WTC11 (cell line): ENCODE data around the gene CELF2. TPM values are rescaled to one million over a fixed set of nuclear protein-coding genes. Genes with fewer than 3 reads are reported as not detected.

Source experiments
- ATAC-seq: fragments of 200-7000 bp; cut with Tn5 transposase; 2 replicates; pipeline ENCODE4 v1.10.0; 2021; ENCODE audit warnings: mild to moderate bottlenecking, moderate library complexity
- CTCF ChIA-PET: fragments of 300-600 bp; sonication (Branson Sonifier 250); formaldehyde crosslinking; loops from one replicate; lab custom pipeline; 2021; ENCODE audit warnings: antibody characterized with exemption; lab: Charles Lee
- POLR2A ChIA-PET: fragments of 350-600 bp; sonication (Branson Sonifier 250); formaldehyde crosslinking; loops from one replicate; lab custom pipeline; 2021; ENCODE audit warnings: antibody characterized with exemption; lab: Charles Lee
- DNase-seq: peaks from one replicate; pipeline ENCODE4 v3.0.0; 2021; ENCODE audit warnings: low spot score
- H3K27ac Mint-ChIP-seq: 2 replicates; pipeline ENCODE4 v1.8.0; 2021; ENCODE audit warnings: mixed read lengths
- H3K27me3 Mint-ChIP-seq: 2 replicates; pipeline ENCODE4 v1.8.0; 2021; ENCODE audit warnings: low read depth, mild to moderate bottlenecking, moderate library complexity, mixed read lengths
- H3K36me3 Mint-ChIP-seq: 2 replicates; pipeline ENCODE4 v1.8.0; 2021; ENCODE audit warnings: mixed read lengths
- H3K4me1 Mint-ChIP-seq: 2 replicates; pipeline ENCODE4 v1.8.0; 2022; ENCODE audit warnings: mixed read lengths
- H3K4me3 Mint-ChIP-seq: 2 replicates; pipeline ENCODE4 v1.8.0; 2021; ENCODE audit warnings: mild to moderate bottlenecking, moderate library complexity, mixed read lengths
- H3K9me3 Mint-ChIP-seq: 2 replicates; pipeline ENCODE4 v1.8.0; 2021; ENCODE audit warnings: mixed read lengths
- CBFB ChIP-seq: sonication (generic); formaldehyde crosslinking; IDR thresholded peaks from 2 replicates; pipeline ENCODE4 v1.8.1; 2022; ENCODE audit warnings: mild to moderate bottlenecking, low read depth, missing genetic modification reagents
- MYBL2 ChIP-seq: sonication (generic); formaldehyde crosslinking; IDR thresholded peaks from 2 replicates; pipeline ENCODE4 v1.8.1; 2023; ENCODE audit warnings: mild to moderate bottlenecking, moderate library complexity, missing genetic modification reagents
- NR1H2 ChIP-seq: sonication (generic); formaldehyde crosslinking; IDR thresholded peaks from 2 replicates; pipeline ENCODE4 v1.9.0; 2021; ENCODE audit warnings: mild to moderate bottlenecking, moderate library complexity, missing genetic modification reagents
- NR2C2 ChIP-seq: sonication (generic); formaldehyde crosslinking; IDR thresholded peaks from 2 replicates; pipeline ENCODE4 v1.8.0; 2022; ENCODE audit warnings: mild to moderate bottlenecking, missing genetic modification reagents
- TEAD4 ChIP-seq: sonication (generic); formaldehyde crosslinking; IDR thresholded peaks from 2 replicates; pipeline ENCODE4 v1.8.0; 2022; ENCODE audit warnings: mild to moderate bottlenecking, missing genetic modification reagents
- total RNA-seq: library from RNA; stranded (reverse); gene quantifications from 3 replicates; pipeline ENCODE4 v1.2.3, GENCODE V29; 2021
- TF ChIP-seq, protein P1 (sequence below): sonication (generic); formaldehyde crosslinking; IDR thresholded peaks from 2 replicates; pipeline ENCODE4 v1.8.0; 2022; ENCODE audit warnings: missing genetic modification reagents
- TF ChIP-seq, protein P2 (sequence below): fragments of 200-600 bp; IDR thresholded peaks from 2 replicates; pipeline ENCODE4 v1.8.0; 2022; ENCODE audit warnings: antibody characterized with exemption
- TF ChIP-seq, protein P3 (sequence below): sonication (generic); formaldehyde crosslinking; IDR thresholded peaks from 2 replicates; pipeline ENCODE4 v1.8.1; 2022; ENCODE audit warnings: mild to moderate bottlenecking, moderate library complexity, missing genetic modification reagents
- TF ChIP-seq, protein P4 (sequence below): sonication (generic); formaldehyde crosslinking; IDR thresholded peaks from 2 replicates; pipeline ENCODE4 v1.8.1; 2023; ENCODE audit warnings: mild to moderate bottlenecking, missing genetic modification reagents
- TF ChIP-seq, protein P5 (sequence below): fragments of 250-450 bp; sonication (Bioruptor Pico); conservative IDR thresholded peaks from 2 replicates; pipeline ENCODE4 v1.9.0; 2021; ENCODE audit warnings: mild to moderate bottlenecking
- TF ChIP-seq, protein P6 (sequence below): fragments of 250-450 bp; sonication (Bioruptor Pico); IDR thresholded peaks from 2 replicates; pipeline ENCODE4 v1.9.0; 2021; ENCODE audit warnings: moderate library complexity, mild to moderate bottlenecking, inconsistent platforms, borderline replicate concordance
- TF ChIP-seq, protein P7 (sequence below): fragments of 250-450 bp; sonication (Bioruptor Pico); IDR thresholded peaks from 2 replicates; pipeline ENCODE4 v1.9.0; 2021; ENCODE audit warnings: mild to moderate bottlenecking

The CELF2 gene
- total RNA-seq, 1 experiment from 2014 or later: 24.6 TPM

DNA sequence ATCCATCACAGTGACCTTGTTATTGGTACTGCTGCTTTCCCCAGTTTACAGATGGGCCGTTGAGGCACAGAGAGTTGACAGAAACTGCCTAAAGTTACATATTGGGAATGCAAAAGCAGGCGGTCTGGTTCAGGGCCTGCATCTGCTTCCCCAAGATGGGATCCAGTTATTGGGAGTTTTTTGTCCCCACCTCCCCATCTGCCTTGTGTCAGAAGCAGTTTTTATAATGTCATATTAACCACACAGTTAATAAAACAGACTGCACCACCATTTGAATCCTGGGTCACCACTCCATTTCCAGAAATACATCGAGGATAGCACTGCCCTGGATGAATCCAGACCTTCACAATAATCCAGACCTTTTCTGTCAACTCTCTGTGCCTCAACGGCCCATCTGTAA, 67.9 kb downstream of the CELF2 start (continued):
- TF ChIP-seq, protein P1, sequence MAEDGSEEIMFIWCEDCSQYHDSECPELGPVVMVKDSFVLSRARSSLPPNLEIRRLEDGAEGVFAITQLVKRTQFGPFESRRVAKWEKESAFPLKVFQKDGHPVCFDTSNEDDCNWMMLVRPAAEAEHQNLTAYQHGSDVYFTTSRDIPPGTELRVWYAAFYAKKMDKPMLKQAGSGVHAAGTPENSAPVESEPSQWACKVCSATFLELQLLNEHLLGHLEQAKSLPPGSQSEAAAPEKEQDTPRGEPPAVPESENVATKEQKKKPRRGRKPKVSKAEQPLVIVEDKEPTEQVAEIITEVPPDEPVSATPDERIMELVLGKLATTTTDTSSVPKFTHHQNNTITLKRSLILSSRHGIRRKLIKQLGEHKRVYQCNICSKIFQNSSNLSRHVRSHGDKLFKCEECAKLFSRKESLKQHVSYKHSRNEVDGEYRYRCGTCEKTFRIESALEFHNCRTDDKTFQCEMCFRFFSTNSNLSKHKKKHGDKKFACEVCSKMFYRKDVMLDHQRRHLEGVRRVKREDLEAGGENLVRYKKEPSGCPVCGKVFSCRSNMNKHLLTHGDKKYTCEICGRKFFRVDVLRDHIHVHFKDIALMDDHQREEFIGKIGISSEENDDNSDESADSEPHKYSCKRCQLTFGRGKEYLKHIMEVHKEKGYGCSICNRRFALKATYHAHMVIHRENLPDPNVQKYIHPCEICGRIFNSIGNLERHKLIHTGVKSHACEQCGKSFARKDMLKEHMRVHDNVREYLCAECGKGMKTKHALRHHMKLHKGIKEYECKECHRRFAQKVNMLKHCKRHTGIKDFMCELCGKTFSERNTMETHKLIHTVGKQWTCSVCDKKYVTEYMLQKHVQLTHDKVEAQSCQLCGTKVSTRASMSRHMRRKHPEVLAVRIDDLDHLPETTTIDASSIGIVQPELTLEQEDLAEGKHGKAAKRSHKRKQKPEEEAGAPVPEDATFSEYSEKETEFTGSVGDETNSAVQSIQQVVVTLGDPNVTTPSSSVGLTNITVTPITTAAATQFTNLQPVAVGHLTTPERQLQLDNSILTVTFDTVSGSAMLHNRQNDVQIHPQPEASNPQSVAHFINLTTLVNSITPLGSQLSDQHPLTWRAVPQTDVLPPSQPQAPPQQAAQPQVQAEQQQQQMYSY (CRISPR knock-in tag): no peak
- TF ChIP-seq NR1H2 (CRISPR knock-in tag): no peak
- no peak for TF ChIP-seq MYBL2 (CRISPR knock-in tag)

DNA sequence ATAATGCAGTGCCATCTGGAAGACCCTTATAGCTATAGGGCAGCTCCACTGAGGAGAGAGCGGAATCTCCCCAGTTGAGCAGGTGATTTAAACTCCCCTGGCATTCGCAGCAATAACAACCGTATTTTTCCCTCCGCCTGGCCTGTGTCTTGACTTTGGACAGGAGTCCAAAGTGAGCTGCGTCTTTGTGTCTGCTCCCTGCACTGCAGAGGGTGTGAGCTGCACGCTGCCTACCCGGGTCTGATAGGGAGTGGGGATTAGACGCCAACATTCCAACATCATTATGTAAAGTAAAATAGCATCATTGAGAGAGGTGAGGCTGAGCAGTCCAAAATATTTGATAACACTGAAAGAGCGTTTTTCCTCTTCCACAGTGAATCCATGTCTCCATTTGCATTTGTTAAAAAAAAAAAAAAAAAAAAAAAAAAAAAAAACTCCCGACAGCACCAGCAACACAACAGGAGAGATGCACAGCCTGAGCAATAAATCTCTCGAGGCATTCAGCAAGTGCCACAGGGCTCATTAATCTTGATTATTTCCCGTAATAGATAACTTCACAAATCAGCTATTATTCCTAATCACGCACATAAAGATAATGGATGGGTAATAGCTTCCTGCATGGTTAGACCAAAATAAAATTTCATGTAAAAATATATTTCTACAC, 68.6 kb downstream of the CELF2 start:
- H3K36me3 Mint-ChIP-seq: no peaks in the 10 kb centered on the region
- ATAC-seq (no peak), DNase-seq (no peak)
- no peaks in the 10 kb centered on the region for H3K9me3 Mint-ChIP-seq
- no peaks in the 10 kb centered on the region for H3K27me3 Mint-ChIP-seq
- no peaks in the 10 kb centered on the region for H3K4me1 Mint-ChIP-seq
- no peak overlapping the region for H3K27ac Mint-ChIP-seq
- CTCF ChIA-PET: no interaction called here
- no peak for TF ChIP-seq NR2C2 (CRISPR knock-in tag)
- TF ChIP-seq, protein P2, sequence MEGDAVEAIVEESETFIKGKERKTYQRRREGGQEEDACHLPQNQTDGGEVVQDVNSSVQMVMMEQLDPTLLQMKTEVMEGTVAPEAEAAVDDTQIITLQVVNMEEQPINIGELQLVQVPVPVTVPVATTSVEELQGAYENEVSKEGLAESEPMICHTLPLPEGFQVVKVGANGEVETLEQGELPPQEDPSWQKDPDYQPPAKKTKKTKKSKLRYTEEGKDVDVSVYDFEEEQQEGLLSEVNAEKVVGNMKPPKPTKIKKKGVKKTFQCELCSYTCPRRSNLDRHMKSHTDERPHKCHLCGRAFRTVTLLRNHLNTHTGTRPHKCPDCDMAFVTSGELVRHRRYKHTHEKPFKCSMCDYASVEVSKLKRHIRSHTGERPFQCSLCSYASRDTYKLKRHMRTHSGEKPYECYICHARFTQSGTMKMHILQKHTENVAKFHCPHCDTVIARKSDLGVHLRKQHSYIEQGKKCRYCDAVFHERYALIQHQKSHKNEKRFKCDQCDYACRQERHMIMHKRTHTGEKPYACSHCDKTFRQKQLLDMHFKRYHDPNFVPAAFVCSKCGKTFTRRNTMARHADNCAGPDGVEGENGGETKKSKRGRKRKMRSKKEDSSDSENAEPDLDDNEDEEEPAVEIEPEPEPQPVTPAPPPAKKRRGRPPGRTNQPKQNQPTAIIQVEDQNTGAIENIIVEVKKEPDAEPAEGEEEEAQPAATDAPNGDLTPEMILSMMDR: no peak
- TF ChIP-seq, protein P3, sequence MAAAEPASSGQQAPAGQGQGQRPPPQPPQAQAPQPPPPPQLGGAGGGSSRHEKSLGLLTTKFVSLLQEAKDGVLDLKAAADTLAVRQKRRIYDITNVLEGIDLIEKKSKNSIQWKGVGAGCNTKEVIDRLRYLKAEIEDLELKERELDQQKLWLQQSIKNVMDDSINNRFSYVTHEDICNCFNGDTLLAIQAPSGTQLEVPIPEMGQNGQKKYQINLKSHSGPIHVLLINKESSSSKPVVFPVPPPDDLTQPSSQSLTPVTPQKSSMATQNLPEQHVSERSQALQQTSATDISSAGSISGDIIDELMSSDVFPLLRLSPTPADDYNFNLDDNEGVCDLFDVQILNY (CRISPR knock-in tag): no peak
- TF ChIP-seq, protein P4, sequence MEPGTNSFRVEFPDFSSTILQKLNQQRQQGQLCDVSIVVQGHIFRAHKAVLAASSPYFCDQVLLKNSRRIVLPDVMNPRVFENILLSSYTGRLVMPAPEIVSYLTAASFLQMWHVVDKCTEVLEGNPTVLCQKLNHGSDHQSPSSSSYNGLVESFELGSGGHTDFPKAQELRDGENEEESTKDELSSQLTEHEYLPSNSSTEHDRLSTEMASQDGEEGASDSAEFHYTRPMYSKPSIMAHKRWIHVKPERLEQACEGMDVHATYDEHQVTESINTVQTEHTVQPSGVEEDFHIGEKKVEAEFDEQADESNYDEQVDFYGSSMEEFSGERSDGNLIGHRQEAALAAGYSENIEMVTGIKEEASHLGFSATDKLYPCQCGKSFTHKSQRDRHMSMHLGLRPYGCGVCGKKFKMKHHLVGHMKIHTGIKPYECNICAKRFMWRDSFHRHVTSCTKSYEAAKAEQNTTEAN (CRISPR knock-in tag): no peak
- TF ChIP-seq CBFB: no peak
- no peak for TF ChIP-seq TEAD4 (CRISPR knock-in tag)
- POLR2A ChIA-PET: no interaction called here
- H3K4me3 Mint-ChIP-seq: no peak overlapping the region

DNA sequence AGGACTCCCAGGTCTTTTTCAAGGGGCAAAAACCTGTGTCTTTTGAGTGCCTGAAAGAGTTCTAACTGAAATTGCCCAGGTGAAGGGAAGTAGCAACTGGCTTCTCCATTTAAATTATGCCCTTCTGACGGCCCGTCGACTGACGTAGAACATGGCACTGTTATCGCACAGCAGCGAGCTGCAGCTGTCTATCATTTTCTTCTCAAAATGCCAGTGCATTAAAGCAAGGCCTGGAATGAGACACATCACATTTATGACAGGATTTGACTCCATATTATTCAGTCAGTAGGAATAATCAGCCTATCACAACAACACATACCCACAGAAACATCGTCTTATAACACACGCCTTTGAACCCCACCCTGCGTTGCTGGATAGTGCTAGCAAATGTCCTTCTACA, 69.7 kb downstream of the CELF2 start:
- ChIA-PET POLR2A (no interaction called here), CTCF (no interaction called here)
- H3K27ac Mint-ChIP-seq: no peak overlapping the region
- no peaks in the 10 kb centered on the region for H3K9me3 Mint-ChIP-seq
- DNase-seq (no peak), ATAC-seq (no peak)
- H3K27me3 Mint-ChIP-seq: no peaks in the 10 kb centered on the region
- H3K36me3 Mint-ChIP-seq: no peaks in the 10 kb centered on the region
- H3K4me1 Mint-ChIP-seq: no peaks in the 10 kb centered on the region
- TF ChIP-seq, protein P5, sequence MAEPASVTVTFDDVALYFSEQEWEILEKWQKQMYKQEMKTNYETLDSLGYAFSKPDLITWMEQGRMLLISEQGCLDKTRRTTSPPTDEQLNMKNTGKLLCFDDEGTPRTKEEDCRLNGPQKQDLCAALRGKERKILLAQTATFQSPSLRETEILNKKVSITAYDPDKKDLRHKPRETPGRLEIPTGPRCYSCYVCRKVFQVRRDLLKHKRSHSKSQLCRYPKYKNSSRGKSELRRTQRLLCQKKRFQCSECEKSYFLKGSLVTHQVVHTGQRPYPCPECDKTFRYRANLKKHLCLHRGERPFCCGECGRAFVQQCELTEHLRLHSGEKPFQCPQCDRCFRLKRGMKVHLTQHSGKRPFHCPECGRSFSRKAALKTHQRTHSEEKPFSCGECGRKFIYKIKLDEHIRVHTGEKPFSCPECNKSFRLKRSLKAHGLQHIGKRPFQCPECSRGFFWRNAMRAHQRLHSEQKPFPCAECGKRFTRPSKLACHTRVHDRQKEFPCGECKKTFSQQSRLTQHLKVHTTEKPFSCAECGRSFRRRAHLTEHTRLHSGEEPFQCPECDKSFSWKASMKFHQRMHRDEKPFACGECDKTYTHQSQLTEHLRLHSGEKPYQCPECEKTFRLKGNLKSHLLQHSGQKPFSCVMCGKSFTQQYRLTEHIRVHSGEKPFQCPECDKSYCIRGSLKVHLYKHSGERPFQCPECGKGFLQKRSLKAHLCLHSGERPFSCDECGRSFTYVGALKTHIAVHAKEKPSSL (CRISPR knock-in tag): no peak
- TF ChIP-seq, protein P6, sequence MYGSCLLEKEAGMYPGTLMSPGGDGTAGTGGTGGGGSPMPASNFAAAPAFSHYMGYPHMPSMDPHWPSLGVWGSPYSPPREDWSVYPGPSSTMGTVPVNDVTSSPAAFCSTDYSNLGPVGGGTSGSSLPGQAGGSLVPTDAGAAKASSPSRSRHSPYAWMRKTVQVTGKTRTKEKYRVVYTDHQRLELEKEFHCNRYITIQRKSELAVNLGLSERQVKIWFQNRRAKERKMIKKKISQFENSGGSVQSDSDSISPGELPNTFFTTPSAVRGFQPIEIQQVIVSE (CRISPR knock-in tag): no peak
- TF ChIP-seq, protein P7, sequence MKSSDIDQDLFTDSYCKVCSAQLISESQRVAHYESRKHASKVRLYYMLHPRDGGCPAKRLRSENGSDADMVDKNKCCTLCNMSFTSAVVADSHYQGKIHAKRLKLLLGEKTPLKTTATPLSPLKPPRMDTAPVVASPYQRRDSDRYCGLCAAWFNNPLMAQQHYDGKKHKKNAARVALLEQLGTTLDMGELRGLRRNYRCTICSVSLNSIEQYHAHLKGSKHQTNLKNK (CRISPR knock-in tag): no peak
- no peak overlapping the region for H3K4me3 Mint-ChIP-seq
